ENCODE measurements around the gene DSCAM.
"Not testable (repeated sequence)": the region's sequence is repeated elsewhere in the genome, so short reads cannot be mapped to it uniquely, and the experiment has no call there.

DSCAM gene

DNA sequence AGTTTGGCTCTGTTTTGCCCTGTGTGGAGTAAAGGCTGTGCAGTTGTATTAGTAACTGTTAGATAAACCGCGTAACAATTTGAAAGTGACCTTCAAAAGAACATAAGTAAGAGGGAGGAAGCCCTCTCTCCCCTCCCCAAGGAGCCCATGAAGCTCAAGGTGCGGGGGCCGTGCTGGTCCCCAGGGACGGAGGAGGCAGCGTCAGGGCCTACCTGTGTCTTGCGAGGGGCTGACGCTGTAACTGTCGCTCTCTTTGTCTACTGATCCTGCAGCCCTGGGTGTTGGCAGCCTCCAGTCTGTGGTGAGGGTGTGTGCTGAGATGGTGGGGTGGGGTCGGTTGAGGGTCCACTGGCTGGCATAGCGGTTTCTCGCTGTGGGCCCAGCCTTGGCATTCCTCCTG is 803.1 kb downstream of the DSCAM start:
- Histone ChIP-seq H3F3A (ENCODE audit: insufficient read depth) (no peaks in the 10 kb centered on the region), H3K4me2 (ENCODE audit: low read depth, low read length, poor library complexity, severe bottlenecking) (no peak overlapping the region), H3K27me3 (ENCODE audit: low read length) (peaks cover 4% of the 10 kb centered on the region), H3K79me2 (ENCODE audit: insufficient read depth, low read length) (no peaks in the 10 kb centered on the region), H3K36me3 (ENCODE audit: low read length) (no peaks in the 10 kb centered on the region), H3K9me3 (ENCODE audit: insufficient read depth, low read length) (no peaks in the 10 kb centered on the region), H3K27ac (ENCODE audit: low read depth, low read length) (no peak overlapping the region), H3K9ac (ENCODE audit: low read length) (no peak overlapping the region), H3K9me2 (replicated peaks; ENCODE audit: insufficient read depth, low read length) (no peaks in the 10 kb centered on the region), H3K4me3 (ENCODE audit: insufficient read depth, low read length, poor library complexity, severe bottlenecking) (no peak overlapping the region), H4K20me1 (ENCODE audit: low read depth, low read length) (no peaks in the 10 kb centered on the region), H2AFZ (ENCODE audit: low read depth, low read length, severe bottlenecking) (no peak overlapping the region)
- TF ChIP-seq EZH2phosphoT487 (conservative IDR thresholded peaks at IDR 0.05; ENCODE audit: low read length): no peak
- TF ChIP-seq, protein P1, sequence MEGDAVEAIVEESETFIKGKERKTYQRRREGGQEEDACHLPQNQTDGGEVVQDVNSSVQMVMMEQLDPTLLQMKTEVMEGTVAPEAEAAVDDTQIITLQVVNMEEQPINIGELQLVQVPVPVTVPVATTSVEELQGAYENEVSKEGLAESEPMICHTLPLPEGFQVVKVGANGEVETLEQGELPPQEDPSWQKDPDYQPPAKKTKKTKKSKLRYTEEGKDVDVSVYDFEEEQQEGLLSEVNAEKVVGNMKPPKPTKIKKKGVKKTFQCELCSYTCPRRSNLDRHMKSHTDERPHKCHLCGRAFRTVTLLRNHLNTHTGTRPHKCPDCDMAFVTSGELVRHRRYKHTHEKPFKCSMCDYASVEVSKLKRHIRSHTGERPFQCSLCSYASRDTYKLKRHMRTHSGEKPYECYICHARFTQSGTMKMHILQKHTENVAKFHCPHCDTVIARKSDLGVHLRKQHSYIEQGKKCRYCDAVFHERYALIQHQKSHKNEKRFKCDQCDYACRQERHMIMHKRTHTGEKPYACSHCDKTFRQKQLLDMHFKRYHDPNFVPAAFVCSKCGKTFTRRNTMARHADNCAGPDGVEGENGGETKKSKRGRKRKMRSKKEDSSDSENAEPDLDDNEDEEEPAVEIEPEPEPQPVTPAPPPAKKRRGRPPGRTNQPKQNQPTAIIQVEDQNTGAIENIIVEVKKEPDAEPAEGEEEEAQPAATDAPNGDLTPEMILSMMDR (IDR thresholded peaks at IDR 0.05; ENCODE audit: insufficient read depth, low read length, poor library complexity, severe bottlenecking): no peak

DNA sequence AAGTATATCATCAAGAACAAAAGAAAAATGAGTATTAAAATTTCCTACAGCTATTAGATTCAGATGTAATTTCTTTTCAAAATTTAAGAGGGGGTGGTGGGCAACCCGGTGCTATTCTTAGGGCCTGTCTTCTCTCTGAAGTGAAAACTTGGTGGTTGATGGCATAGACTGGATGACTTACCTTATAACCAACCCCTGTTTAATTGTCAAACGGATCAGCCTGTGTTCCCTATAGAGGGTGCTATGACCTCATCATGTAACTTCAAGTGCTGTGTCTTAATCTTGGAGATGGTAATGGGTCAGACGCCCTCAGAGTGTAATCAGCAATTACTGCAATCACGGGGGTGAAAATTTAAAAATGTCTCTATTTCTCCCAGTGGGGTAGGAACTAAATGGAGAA is 803.5 kb downstream of the DSCAM start:
- H3K27ac ChIP-seq (ENCODE audit: low read depth, low read length): no peak overlapping the region
- H3K36me3 ChIP-seq (ENCODE audit: low read length): no peaks in the 10 kb centered on the region
- H3K27me3 ChIP-seq (ENCODE audit: low read length): peaks cover 4% of the 10 kb centered on the region
- TF ChIP-seq, protein P1 (IDR thresholded peaks at IDR 0.05; ENCODE audit: insufficient read depth, low read length, poor library complexity, severe bottlenecking): no peak
- no peak for TF ChIP-seq EZH2phosphoT487 (conservative IDR thresholded peaks at IDR 0.05; ENCODE audit: low read length)
- no peaks in the 10 kb centered on the region for H3K9me3 ChIP-seq (ENCODE audit: insufficient read depth, low read length)
- no peak overlapping the region for H3K4me2 ChIP-seq (ENCODE audit: low read depth, low read length, poor library complexity, severe bottlenecking)
- H3K9ac ChIP-seq (ENCODE audit: low read length): no peak overlapping the region
- H3K79me2 ChIP-seq (ENCODE audit: insufficient read depth, low read length): no peaks in the 10 kb centered on the region
- no peak overlapping the region for H3K4me3 ChIP-seq (ENCODE audit: insufficient read depth, low read length, poor library complexity, severe bottlenecking)
- H3F3A ChIP-seq (ENCODE audit: insufficient read depth): no peaks in the 10 kb centered on the region
- H3K9me2 ChIP-seq (replicated peaks; ENCODE audit: insufficient read depth, low read length): no peaks in the 10 kb centered on the region
- no peaks in the 10 kb centered on the region for H4K20me1 ChIP-seq (ENCODE audit: low read depth, low read length)
- no peak overlapping the region for H2AFZ ChIP-seq (ENCODE audit: low read depth, low read length, severe bottlenecking)

DNA sequence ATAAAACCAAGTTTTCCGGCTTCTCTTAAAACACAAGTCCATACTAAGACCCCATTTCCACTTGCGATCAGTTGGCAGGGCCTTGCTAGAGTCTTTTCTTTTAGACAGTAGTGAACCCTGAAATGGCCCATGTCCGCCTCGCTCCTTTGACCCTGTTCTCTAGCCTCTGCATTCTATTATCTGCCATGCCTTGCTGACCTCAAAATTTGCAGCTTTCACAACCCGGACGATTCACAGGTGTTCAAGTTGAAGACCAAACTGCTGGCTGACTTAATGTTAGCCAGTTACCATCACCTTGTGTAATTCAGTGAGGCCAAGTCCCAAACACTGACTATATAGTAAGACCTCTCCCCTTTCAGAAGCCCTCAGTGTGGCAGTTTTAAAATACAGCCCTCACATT is 805.5 kb downstream of the DSCAM start:
- TF ChIP-seq, protein P1 (IDR thresholded peaks at IDR 0.05; ENCODE audit: insufficient read depth, low read length, poor library complexity, severe bottlenecking): no peak
- TF ChIP-seq EZH2phosphoT487 (conservative IDR thresholded peaks at IDR 0.05; ENCODE audit: low read length): no peak
- H2AFZ ChIP-seq (ENCODE audit: low read depth, low read length, severe bottlenecking): no peak overlapping the region
- no peak overlapping the region for H3K4me3 ChIP-seq (ENCODE audit: insufficient read depth, low read length, poor library complexity, severe bottlenecking)
- H3K36me3 ChIP-seq (ENCODE audit: low read length): no peaks in the 10 kb centered on the region
- H3K4me2 ChIP-seq (ENCODE audit: low read depth, low read length, poor library complexity, severe bottlenecking): no peak overlapping the region
- H3K9me3 ChIP-seq (ENCODE audit: insufficient read depth, low read length): no peaks in the 10 kb centered on the region
- no peaks in the 10 kb centered on the region for H3K79me2 ChIP-seq (ENCODE audit: insufficient read depth, low read length)
- H3K27me3 ChIP-seq (ENCODE audit: low read length): peaks cover 4% of the 10 kb centered on the region
- H3K27ac ChIP-seq (ENCODE audit: low read depth, low read length): no peak overlapping the region
- H3K9me2 ChIP-seq (replicated peaks; ENCODE audit: insufficient read depth, low read length): no peaks in the 10 kb centered on the region
- no peaks in the 10 kb centered on the region for H4K20me1 ChIP-seq (ENCODE audit: low read depth, low read length)
- H3F3A ChIP-seq (ENCODE audit: insufficient read depth): no peaks in the 10 kb centered on the region
- H3K9ac ChIP-seq (ENCODE audit: low read length): no peak overlapping the region

DNA sequence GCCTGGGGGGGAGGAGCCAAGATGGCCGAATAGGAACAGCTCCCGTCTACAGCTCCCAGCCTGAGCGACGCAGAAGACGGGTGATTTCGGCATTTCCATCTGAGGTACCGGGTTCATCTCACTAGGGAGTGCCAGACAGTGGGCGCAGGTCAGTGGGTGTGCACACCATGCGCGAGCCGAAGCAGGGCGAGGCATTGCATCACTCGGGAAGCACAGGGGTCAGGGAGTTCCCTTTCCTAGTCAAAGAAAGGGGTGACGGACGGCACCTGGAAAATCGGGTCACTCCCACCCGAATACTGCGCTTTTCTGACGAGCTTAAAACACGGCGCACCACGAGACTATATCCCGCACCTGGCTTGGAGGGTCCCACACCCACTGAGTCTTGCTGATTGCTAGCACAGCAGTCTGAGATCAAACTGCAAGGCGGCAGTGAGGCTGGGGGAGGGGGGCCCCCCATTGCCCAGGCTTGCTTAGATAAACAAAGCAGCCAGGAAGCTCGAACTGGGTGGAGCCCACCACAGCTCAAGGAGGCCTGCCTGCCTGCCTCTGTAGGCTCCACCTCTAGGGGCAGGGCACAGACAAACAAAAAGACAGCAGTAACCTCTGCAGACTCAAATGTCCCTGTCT is 813.7 kb downstream of the DSCAM start:
- H3K9ac ChIP-seq (ENCODE audit: low read length); H3K9me3 ChIP-seq (ENCODE audit: insufficient read depth, low read length); H3K79me2 ChIP-seq (ENCODE audit: insufficient read depth, low read length); H3K4me3 ChIP-seq (ENCODE audit: insufficient read depth, low read length, poor library complexity, severe bottlenecking); H3F3A ChIP-seq (ENCODE audit: insufficient read depth); H3K27me3 ChIP-seq (ENCODE audit: low read length); H3K36me3 ChIP-seq (ENCODE audit: low read length); H3K27ac ChIP-seq (ENCODE audit: low read depth, low read length); H4K20me1 ChIP-seq (ENCODE audit: low read depth, low read length); H3K9me2 ChIP-seq (replicated peaks; ENCODE audit: insufficient read depth, low read length); H2AFZ ChIP-seq (ENCODE audit: low read depth, low read length, severe bottlenecking); H3K4me2 ChIP-seq (ENCODE audit: low read depth, low read length, poor library complexity, severe bottlenecking): not testable (repeated sequence)

All from SU-DHL-6 (cell line).